Mesenteric fat pad (tissue), 1 donor: ENCODE measurements around the gene INTS11. TPM values are rescaled to one million over a fixed set of nuclear protein-coding genes. Genes with fewer than 3 reads are reported as not detected.
A peak's percentile ranks its signal among the peaks of the same experiment; 100 is the strongest.
"Not testable (repeated sequence)": the region's sequence is repeated elsewhere in the genome, so short reads cannot be mapped to it uniquely, and the experiment has no call there.

Experiments used
- DNase-seq: peaks from one replicate; pipeline ENCODE4 v3.0.0-alpha.2; 2020; ENCODE audit warnings: low spot score
- long read RNA-seq: library from polyadenylated mRNA; unstranded; transcript quantifications from one replicate; pipeline ENCODE4 v2.0.0, GENCODE V29; 2020
- total RNA-seq: library from RNA; stranded (reverse); fragmentation: NEBNext Ultra II Directional; extraction: Animal tissue kit (Norgen Biotek cat#: 25700); gene quantifications from one replicate; pipeline ENCODE4 v1.2.1, GENCODE V29; 2021
- donor health status: DM: yes; HTN: yes; CAD: no.

INTS11 gene
- 74.7 TPM for total RNA-seq
- long read RNA-seq, transcript INTS11-208 (17 exons, 2,148 nt) = major isoform, 178 of 261 reads
- long read RNA-seq, partial matches to known transcripts = 54 of 261 reads
- long read RNA-seq, other reads (novel, unspliced or antisense) = 26 of 261 reads

DNA sequence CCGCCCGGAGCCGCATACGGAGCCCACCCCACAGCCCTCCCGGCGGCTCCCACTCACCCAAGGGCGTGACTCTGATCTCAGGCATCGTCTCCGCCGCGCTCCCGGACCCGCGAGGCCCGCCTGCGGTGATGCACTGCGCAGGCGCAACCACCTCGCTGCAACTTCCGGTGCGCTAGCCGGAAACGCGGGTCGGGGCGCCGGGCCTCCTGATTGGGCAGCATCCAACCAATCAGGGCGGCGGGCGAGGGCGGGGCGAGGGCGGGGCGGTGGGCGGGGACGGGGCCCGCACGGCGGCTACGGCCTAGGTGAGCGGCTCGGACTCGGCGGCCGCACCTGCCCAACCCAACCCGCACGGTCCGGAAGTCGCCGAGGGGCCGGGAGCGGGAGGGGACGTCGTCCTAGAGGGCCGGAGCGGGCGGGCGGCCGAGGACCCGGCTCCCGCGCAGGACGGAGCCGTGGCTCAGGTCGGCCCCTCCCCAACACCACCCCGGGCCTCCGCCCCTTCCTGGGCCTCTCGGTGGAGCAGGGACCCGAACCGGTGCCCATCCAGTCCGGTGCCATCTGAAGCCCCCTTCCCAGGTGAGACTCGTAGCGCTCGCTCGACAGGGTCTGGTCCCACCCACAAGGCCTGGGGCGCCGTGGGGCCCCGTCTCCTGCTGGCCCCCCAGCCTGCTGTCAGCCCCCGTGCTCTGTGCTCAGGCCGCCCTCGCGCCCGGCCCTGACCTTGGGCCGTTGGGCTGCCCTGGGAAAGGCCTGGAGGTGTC lies at the start of gene INTS11, which contains the start of gene CPTP:
TSS of gene INTS11 (minus strand) at position 137 of the 764 bp plus-strand sequence. CDS start at position 85, 52 bp downstream.
TSS of gene CPTP (plus strand) at position 279 of the 764 bp plus-strand sequence. CDS start 2,109 bp downstream, outside the sequence.
- DNase-seq = peak; percentile 99

DNA sequence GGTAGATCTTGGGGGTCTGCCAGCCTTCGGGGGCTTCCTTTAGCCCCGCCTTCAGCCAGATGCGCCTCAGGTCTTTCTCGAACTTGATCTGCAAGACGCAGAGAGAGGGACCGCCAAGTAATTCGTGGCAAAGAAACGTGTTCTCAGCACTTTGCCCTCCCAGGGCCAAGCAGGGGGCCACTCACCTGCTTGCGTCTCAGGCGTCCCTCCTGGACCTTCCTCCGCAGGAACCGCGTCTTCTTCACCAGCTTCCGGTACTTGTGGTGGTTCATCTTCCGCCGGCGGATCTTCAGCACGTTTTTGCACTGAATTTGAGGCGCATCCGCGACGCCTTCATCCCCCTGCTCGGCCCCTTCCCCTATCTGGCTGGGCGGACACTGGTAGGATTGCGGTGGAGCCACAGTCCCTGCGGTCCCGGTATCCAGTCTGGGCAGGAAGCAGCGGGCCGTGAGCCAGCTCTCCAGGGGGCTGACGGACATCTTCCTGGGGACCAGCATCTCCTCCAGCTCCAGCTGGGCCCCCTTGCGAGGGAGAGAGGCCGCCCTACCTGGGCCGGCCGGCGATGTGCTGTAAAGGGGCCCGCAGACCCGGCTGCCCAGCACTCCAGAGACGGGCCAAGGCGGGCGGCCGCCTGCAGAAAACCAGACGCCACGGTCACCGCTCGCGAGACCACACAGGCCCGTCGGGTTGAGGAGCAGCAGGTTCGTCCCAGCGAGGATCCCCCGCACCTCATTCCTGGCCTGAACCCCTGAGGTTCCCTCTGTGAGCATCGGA lies 49.5 kb upstream of the INTS11 start:
- DNase-seq = no peak

DNA sequence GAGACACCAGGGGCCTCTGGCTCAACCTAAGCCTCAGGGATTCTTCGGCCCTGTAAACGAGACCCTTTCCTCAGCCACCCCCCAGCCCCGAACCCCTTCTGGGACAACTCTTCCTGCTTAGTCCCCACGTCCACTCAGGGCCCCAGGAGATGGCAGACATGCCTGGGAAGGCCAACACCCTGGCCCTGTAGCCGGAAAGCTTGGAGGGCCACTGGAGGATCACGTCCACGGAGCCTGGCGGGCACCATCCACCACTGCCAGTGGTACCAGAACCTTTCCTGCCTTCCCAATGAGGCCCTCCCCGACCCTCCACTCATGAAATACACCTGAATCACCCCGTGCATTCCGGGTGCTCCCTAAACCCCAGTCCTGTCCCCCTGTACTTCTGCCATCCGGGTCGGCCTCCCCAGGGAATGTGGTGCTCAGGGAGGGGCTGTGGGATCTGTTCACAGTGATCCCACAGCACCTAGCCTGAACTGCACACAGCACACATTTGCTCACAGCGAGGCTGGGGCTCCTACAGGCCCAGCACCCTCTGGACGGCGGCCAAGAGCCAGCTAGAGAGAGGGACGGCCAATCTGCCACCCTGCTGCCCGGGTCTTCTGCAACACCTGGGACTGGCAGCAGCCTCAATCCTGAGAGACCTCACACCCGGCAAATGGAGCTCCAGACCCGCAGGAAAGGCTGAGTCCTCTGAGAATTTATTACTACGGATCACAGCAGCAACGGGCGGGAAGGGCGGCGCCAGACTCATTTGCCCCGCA lies 48.8 kb upstream of the INTS11 start:
- no peak for DNase-seq

DNA sequence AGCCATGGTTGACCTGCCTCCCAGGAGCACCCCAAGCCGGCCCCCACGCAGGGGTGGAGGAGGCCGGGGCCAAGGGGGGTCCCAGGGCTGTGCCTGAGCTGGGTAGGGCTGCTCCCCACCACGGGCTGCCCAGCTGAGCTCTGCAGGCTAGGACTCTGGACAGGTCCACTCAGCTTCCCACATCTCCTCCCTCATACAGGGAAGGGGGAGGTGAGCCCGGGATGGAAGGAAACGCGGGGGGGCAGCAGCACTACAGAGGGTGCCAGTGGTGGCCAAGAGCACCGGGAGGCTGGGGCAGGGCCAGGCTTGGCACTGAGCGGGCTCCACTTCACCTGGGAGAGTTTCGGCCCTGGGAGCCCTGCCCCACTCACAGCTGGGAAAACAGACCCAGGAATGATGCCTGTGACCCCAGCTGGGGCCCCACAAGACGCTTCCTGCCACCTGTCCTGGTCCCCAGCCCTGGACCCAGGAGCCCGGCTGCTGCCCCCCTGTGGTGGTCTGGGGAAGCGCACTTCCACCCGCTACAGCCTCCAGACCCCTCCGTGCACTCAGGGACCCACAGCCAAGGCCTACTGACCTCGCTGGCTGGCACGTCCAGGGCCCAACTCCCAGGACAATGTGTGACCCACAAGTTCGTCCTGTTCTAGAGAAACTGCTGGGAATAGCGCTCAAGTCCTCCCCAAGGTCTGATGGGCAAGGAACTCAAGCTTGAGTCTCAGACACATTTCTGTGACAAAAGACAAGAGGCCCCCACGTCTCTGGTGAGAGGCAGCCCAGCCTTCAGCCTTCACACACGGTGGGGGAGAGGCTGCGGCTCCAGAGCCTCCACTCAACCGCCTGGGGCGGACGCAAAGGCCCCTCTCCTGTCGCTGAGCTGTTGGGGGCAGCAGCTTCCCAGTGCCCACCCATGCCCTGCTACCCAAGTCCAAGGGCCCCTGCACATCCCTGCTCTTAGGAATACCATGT lies 47.6 kb upstream of the INTS11 start:
- no peak for DNase-seq

DNA sequence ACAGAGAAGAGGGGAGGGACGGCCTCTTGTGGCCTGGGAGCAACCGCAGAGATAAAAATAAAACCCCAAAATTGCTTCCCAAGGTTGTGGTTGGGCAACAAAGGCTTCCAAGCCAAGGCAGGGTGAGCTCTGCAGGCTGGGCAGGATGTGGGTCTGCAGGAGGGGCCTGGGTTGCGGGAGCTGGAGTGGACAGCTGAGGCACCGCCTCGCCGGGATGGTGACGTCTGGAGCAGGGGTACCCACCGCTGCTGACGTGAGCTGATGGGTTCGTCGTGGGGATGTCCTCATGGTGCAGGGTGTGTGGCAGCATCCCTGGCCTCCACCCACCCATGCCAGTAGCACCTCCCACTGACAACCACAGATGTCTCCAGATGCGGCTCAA lies 46.9 kb upstream of the INTS11 start:
- DNase-seq = no peak

DNA sequence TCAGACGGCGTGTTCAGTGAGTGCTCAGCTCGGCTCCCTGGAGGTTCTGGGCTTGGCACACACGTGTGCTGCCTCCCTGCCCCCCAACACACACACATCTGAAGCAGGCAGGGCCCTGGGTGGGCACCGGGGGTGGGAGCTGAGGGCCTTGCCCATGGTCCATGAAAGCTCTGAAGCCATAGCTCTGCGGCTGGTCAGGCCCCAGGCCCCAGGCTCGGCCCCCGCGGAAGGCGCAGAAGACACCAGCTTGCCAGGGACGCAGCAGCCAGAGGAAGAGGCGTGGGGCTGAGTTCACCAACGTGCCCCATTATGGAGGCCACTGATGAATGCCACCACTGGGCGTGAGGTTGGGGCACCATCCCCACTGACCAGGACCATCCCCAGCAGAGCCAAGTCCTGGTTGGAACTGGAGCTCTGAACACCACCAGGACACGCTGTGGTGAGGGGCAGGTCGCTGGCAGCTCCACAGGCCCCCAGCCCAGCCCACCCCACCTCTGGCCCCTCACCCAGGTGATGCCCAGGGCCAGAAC lies 46.4 kb upstream of the INTS11 start:
- no peak for DNase-seq

DNA sequence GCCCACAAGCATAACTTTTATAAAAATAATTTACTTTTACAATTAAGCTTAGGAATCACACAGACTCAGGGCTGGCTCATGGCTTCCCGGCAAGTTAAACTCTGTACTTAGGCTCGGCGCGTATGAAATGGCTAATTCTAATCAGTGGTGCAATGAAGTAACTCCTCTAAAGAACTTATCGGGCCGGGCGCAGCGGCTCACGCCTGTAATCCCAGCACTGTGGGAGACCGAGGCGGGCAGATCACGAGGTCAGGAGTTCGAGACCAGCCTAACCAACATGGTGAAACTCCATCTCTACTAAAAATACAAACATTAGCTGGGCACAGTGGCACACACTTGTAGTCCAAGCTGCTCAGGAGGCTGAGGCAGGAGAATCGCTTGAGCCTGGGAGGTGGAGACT lies 45.6 kb upstream of the INTS11 start:
- not testable (repeated sequence) for DNase-seq

DNA sequence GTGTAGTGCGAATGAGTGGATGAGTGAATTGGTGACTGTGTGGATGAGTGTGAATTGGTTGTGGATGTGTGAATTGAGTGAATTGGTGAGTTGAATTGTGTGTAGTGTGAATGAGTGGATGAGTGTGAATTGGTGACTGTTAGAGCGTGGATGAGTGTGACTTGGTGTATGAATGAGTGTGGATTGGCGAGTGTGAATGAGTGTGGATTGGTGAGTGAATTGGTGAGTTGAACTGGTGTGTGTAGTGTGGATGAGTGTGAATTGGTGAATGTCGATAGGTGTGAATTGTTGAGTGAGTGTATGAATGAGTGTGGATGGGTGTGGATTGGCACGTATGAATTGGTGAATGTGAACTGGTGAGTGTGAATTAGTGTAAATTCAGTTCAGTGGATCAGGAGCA lies 42.9 kb upstream of the INTS11 start:
- no peak for DNase-seq

DNA sequence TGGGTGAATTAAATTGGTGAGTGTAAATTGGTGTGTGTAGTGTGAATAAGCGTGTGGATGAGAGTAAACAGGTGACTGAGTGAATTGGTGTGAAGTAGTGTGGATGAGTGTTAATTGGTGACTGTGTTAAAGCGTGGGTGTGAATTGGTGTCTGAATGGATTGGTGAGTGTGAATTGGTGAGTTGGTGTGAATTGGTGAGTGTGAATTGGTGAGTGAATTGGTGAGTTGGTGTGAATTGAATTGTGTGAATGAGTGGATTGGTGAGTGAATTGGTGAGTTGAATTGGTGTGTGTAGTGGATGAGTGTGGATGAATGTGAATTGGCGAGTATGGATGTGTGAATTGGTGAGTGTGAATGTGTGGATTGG lies 42.2 kb upstream of the INTS11 start:
- no peak for DNase-seq

DNA sequence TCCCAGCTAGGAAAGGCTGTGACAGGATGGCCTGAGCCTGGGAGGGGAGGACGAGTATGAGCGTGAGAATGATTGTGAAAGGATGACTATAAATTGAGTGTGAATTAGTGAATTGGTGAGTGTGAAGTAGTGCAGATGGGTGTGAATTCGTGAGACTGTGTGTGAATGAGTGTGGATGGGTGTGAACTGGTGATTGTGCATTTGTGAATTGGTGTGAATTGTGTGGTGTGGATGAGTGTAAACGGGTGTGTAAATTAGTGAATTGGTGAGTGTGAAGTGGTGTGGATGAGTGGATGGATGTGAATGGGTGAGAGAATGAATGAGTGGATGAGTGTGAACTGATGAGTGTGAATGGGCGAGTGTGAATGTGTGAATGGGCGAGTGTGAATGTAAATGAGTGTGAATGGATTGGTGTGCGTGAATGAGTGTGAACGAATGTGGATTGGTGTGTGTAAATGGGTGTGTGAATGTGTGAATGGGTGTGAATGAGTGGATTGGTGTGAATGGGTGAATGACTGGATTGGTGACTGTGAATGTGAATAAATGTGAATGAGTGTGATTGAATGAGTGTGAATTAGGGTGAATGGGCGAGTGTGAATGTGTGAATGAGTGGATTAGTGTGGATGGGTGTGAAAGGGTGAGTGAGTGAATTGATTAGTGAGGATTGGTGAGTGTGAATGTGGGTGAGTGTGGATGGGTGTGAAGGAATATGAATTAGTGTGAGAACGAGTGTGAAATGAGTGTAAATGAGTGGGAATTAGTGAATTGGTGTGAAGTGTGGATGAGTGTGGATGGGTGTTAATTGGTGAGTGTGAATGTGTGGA lies 41.6 kb upstream of the INTS11 start:
- DNase-seq = no peak

DNA sequence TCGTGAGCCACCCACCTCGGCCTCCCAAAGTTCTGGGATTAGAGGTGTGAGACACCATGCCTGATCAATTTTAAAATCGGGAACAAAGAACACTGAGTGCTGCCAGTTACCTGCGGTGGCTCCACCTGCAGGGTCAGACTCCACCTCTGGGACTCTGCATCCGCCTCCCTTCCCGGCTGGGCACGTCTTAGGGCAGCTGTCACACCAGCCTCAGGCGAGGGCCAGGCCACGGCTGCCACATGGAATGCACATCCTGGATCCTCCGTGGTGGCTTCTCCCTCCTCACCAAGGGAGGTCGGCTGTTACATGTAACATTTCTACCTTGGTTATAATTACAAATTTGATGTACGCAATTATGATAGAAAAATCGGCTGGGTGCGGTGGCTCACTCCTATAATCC lies 39.8 kb upstream of the INTS11 start:
- DNase-seq = no peak

DNA sequence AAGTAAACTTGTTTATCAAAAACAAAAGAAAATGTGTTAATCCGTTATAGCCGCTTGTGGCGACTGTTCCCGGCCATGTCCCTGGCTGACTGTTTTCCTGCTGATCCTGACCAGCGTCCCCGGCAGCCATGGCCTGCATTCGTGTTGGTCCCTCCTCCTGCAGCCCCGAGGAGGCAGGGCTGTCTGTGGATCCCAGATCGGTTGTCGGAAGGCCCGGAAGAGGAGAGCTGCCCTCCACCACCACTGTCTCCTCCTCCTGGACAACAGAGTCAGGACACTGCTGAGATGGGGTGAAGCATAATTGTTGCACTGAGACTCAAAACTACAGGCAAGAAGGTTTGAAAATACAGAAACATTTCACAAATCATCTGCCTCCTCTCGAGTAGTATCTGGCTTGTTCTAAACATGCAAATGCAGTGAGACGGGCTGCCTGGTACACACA lies 37.5 kb upstream of the INTS11 start:
- DNase-seq = no peak

DNA sequence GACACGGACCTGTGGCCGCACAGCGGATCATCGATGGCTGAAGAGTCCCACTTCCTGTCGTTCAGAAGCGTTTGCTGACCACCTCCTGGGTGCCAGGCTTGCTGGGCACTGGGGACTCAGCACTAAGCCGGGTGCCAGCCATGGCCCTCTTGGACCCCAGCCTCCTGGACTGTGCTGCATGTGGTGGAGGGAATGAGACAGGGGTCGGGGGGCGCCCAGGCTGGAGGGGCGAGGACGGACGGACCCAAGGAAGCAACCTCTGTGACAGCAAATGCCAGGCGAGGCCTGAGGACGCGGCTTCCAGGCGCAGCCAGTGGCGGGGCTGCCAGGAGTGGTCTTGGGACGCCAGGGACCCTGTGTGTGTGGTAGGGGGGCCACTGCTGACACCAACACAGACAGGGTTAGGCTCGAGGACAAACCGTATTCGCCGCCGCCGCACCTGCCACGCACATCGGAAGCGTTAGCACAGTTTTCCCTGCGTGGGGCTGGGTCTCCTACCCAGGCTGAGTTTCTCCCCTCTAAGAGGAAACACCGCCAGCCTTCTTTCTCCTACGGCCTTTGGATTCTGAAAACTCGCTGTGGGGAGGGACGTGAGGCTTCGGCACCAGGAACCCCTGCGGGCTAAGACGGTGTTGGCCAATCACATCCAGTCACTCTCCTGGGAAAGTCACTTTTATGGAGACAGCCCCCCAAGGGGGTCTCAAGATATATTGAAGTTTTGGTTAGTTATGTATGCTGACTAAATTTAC lies 36.9 kb upstream of the INTS11 start:
- no peak for DNase-seq

DNA sequence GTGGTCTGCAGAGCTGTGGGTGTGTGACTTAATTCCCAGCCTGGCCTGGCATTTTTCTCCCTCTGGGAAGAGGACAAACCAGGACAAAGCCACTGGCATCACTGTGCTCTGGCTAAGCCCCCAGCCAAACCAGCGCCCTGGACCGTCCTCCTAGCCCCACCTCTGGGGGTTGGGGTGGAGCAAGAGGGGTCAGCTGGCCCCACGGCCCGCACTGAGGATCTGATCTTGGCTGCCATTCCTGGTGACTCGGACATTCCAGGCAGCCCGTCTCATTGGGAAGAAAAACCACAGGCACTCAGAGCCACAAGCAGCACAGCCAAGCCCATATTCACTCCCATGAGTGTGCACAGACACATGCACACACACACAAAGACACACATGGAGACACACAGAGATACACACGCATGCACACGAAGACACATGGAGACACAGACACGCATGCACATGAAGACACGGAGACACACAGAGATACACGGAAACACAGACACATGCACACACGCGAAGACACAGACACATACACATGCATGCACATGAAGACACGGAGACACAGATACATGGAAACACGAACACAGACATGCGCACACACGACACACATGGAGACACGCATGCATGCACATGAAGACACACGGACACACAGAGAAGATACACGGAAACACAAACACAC lies 36.2 kb upstream of the INTS11 start:
- no peak for DNase-seq

DNA sequence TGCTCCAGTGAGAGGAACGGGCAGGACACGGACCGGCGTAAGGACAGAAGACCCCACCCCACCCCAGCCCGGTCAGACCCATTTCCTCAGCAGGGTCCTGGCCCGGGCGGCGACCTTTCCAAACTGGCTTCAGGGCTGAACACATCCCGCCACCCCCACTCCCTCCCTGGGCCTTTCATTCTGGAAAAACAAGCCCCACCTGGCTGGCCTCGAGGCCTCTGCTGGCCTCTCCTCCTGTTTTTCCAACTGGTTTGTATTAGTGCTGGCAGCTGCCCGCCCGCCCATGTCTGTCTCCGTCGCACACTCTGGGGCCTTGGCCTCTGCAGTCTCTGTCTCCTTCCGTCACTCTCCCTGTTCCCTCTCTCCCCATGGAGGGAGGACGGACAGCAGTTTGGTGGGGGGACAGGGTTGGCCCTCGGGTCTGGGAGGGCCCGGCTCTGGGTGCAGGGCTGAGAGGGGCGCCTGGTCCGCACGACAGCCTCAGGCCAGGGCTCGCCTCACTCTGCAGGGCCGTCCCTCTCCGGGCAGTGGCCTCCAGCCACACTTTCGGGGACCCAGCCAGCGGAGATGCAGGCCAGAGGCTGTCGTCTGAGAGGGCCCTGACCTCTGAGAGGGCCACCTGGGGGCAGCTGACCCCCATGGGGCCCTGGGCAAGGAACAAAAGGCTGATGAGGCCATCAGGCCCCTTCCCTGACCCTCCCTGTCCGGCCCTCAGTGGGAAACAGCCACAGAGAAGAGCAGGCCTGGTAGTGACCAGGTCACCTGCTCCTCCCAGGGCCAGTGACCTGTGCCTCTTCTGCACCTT lies 35.4 kb upstream of the INTS11 start:
- DNase-seq = no peak

DNA sequence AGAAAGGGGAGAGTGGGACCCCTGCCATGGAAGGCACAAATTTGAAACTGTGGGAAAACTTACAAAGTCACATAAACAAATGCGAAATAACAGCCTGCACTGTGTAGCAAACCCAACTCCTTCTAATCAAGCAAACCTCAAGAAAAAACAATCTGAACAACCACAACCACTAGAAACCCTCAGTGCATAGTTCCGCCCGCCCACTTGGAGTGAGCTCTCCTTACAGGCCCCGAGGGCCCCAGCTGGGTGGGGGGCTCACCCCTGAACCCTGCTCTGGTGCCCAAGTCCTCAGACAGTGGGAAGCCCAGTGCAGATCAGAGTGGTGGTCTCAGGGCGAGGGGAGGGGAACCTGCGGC lies 34.8 kb upstream of the INTS11 start:
- no peak for DNase-seq
